Mesenchymal stem cell (in vitro differentiated cells and primary cell): ENCODE data around the gene ASB5.

Source experiments
- DNase-seq: peaks from one replicate; pipeline ENCODE4 v3.0.0-alpha.2; 2013
- H2AFZ ChIP-seq: one replicate; pipeline ENCODE4 v1.6.1; 2013; ENCODE audit warnings: low read depth, mild to moderate bottlenecking, control low read depth, inconsistent platforms, low read length, moderate library complexity
- H2AK5ac ChIP-seq: 2 replicates; pipeline ENCODE4 v1.6.1; 2013; ENCODE audit warnings: low read length, moderate library complexity, mild to moderate bottlenecking, inconsistent platforms; ENCODE audit not compliant: severe bottlenecking
- H2BK120ac ChIP-seq: one replicate; pipeline ENCODE4 v1.6.1; 2013; ENCODE audit warnings: low read depth, mild to moderate bottlenecking, inconsistent platforms, low read length, moderate library complexity
- H2BK12ac ChIP-seq, 2 experiments: one replicate each; pipeline ENCODE4 v1.6.1; 2013; ENCODE audit warnings: inconsistent platforms in 2 of 2, low read length in 2 of 2, mild to moderate bottlenecking in 2 of 2, moderate library complexity in 2 of 2, control low read depth in 1 of 2
- H2BK15ac ChIP-seq: one replicate; pipeline ENCODE4 v1.6.1; 2013; ENCODE audit warnings: mild to moderate bottlenecking, low read depth, inconsistent platforms; ENCODE audit not compliant: poor library complexity, severe bottlenecking
- H2BK5ac ChIP-seq: 2 replicates; pipeline ENCODE4 v1.6.1; 2013; ENCODE audit warnings: low read depth, mild to moderate bottlenecking, low read length, control low read depth, inconsistent platforms; ENCODE audit not compliant: poor library complexity, severe bottlenecking
- H3K14ac ChIP-seq, 2 experiments: one replicate each; pipeline ENCODE4 v1.6.1; 2013; ENCODE audit warnings: inconsistent platforms in 2 of 2, low read length in 2 of 2, control low read depth in 1 of 2, mild to moderate bottlenecking in 1 of 2, moderate library complexity in 1 of 2
- H3K18ac ChIP-seq, 2 experiments: one replicate each; pipeline ENCODE4 v1.6.1; 2013; ENCODE audit warnings: inconsistent platforms in 2 of 2, low read length in 2 of 2, control low read depth in 1 of 2, low read depth in 1 of 2, mild to moderate bottlenecking in 1 of 2
- H3K23ac ChIP-seq, 2 experiments: one replicate each; pipeline ENCODE4 v1.6.1; 2013; ENCODE audit warnings: inconsistent platforms in 2 of 2, low read length in 2 of 2, mild to moderate bottlenecking in 2 of 2, moderate library complexity in 2 of 2, control low read depth in 1 of 2
- H3K27ac ChIP-seq: 2 replicates; pipeline ENCODE4 v1.5.1; 2013; ENCODE audit warnings: mild to moderate bottlenecking, moderate library complexity, low read length, control low read depth, inconsistent platforms; ENCODE audit not compliant: poor library complexity, severe bottlenecking
- H3K27me3 ChIP-seq, 2 experiments: 2 replicates each; pipeline versions ENCODE4 v1.6.1 to v1.7.0; 2013; ENCODE audit warnings: low read length in 2 of 2, mild to moderate bottlenecking in 2 of 2, moderate library complexity in 2 of 2, control low read depth in 1 of 2, inconsistent platforms in 1 of 2; ENCODE audit not compliant: control insufficient read depth in 1 of 2, insufficient read depth in 1 of 2
- H3K36me3 ChIP-seq, 2 experiments: 2 replicates each; pipeline versions ENCODE4 v1.6.1 to v1.7.0; 2013; ENCODE audit warnings: low read length in 2 of 2, control low read depth in 1 of 2, inconsistent platforms in 1 of 2, low read depth in 1 of 2, mild to moderate bottlenecking in 1 of 2; ENCODE audit not compliant: insufficient read depth in 2 of 2, control insufficient read depth in 1 of 2
- H3K4ac ChIP-seq, 2 experiments: one replicate each; pipeline ENCODE4 v1.6.1; 2013; ENCODE audit warnings: inconsistent platforms in 2 of 2, low read length in 2 of 2, mild to moderate bottlenecking in 2 of 2, moderate library complexity in 2 of 2, control low read depth in 1 of 2, low read depth in 1 of 2
- H3K4me1 ChIP-seq: 2 replicates; pipeline ENCODE4 v1.6.1; 2013; ENCODE audit warnings: low read depth, low read length, control low read depth; ENCODE audit not compliant: control insufficient read depth, insufficient read depth
- H3K4me2 ChIP-seq: 2 replicates; pipeline ENCODE4 v1.6.1; 2013; ENCODE audit warnings: low read length, mild to moderate bottlenecking, inconsistent platforms; ENCODE audit not compliant: poor library complexity, severe bottlenecking
- H3K4me3 ChIP-seq, 2 experiments: 2 replicates each; pipeline versions ENCODE4 v1.5.1 to v1.7.0; 2013; ENCODE audit warnings: low read length in 2 of 2, mild to moderate bottlenecking in 2 of 2, control low read depth in 1 of 2, low read depth in 1 of 2; ENCODE audit not compliant: insufficient read depth in 1 of 2
- H3K79me1 ChIP-seq: replicated peaks from 2 replicates; pipeline ENCODE4 v1.6.1; 2013; ENCODE audit warnings: mild to moderate bottlenecking, control low read depth, low read length, inconsistent platforms; ENCODE audit not compliant: poor library complexity, severe bottlenecking
- H3K9ac ChIP-seq: 2 replicates; pipeline ENCODE4 v1.7.0; 2013; ENCODE audit warnings: mild to moderate bottlenecking, low read length, moderate library complexity
- H3K9me3 ChIP-seq: 2 replicates; pipeline ENCODE4 v1.7.0; 2013; ENCODE audit warnings: mild to moderate bottlenecking, low read length; ENCODE audit not compliant: control insufficient read depth
- H4K8ac ChIP-seq: one replicate; pipeline ENCODE4 v1.6.1; 2013; ENCODE audit warnings: inconsistent platforms, mild to moderate bottlenecking, low read length, moderate library complexity
- H4K91ac ChIP-seq: one replicate; pipeline ENCODE4 v1.6.1; 2013; ENCODE audit warnings: mild to moderate bottlenecking, low read length, inconsistent platforms
- WGBS: methylation state at CpG from one replicate; pipeline ENCODE4 v1.1.7; 2013; ENCODE audit warnings: mixed read lengths; 5-methylcytosine and 5-hydroxymethylcytosine counted together

The ASB5 gene

DNA sequence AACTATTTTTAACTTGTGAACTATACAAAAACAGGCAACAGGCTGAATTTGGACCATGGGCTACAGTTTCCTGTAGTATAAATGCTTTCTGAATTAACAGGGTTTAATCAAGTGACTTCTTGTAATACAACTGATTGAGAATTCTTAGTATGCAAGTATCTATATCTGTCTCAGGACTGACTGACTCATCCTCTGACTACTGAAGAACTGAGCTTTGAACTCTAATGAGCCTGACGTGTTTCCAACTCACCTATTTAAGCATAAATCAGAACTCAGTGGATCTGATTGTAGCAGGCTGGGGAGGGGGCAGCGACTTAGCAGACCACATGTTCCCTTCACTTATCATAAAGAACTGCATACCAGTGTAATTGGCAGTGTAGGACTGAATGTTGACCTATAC lies 81.4 kb downstream of the ASB5 start:
- no peaks in the 10 kb centered on the region for H3K4me1 ChIP-seq
- H2BK15ac ChIP-seq: no peak overlapping the region
- H3K4me3 ChIP-seq: no peak overlapping the region
- H3K14ac ChIP-seq: no peak overlapping the region
- H2AFZ ChIP-seq: no peak overlapping the region
- peak overlapping the region in 1 of 2 experiments; percentile 21 for H3K18ac ChIP-seq
- no peak overlapping the region for H3K23ac ChIP-seq
- H3K4ac ChIP-seq: no peak overlapping the region
- H2BK120ac ChIP-seq: no peak overlapping the region
- H2BK12ac ChIP-seq: no peak overlapping the region
- no peak overlapping the region for H4K8ac ChIP-seq
- no peaks in the 10 kb centered on the region for H3K79me1 ChIP-seq
- no CpG with 5 or more reads among the region's 2 CpGs for WGBS
- H2BK5ac ChIP-seq: no peak overlapping the region
- H4K91ac ChIP-seq: no peak overlapping the region
- H3K9me3 ChIP-seq: no peaks in the 10 kb centered on the region
- no peaks in the 10 kb centered on the region for H3K36me3 ChIP-seq
- DNase-seq: peak; percentile 28
- H3K4me2 ChIP-seq: no peak overlapping the region
- no peak overlapping the region for H3K27ac ChIP-seq
- H3K27me3 ChIP-seq: no peaks in the 10 kb centered on the region
- no peak overlapping the region for H2AK5ac ChIP-seq
- H3K9ac ChIP-seq: no peak overlapping the region

DNA sequence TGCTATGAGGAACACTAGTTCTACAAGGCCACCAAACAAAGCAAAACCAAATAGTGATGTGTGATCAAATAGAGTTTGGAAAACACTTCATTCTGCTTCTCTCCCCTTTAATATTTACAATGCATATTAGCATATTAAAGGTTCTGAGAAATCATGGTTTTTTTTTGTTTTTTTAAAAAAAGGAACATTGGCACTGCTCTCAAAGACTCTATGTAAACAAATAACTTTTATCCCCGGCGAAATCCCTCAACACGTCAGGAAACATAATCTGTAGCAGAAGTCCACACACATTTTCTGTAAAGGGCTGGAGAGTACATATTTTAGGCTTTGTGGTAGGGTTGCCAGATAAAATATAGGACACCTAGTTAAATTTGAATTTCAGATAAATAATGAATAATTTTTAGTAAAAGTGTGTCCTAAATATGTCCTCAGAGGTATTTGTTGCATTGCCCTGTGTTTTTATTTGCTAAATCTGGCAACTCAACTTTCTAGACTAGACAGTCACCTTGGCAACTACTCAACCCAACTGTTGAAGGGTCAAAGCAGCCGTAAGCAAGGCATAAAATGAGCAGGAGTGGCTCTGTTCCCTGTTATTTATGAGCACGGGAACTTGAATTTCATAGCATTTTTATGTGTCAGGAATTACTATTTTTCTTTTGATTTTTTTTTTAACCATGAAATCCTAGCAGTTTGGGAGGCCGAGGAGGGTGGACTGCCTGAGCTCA lies 82.2 kb downstream of the ASB5 start:
- H3K14ac ChIP-seq: no peak overlapping the region
- no peak overlapping the region for H3K18ac ChIP-seq
- 90% methylated on average over 2 of the region's 6 CpGs for WGBS
- no peak overlapping the region for H2AK5ac ChIP-seq
- H2BK5ac ChIP-seq: no peak overlapping the region
- H2AFZ ChIP-seq: no peak overlapping the region
- H3K4me3 ChIP-seq: no peak overlapping the region
- H3K4ac ChIP-seq: no peak overlapping the region
- no peaks in the 10 kb centered on the region for H3K27me3 ChIP-seq
- no peaks in the 10 kb centered on the region for H3K4me1 ChIP-seq
- H3K9ac ChIP-seq: no peak overlapping the region
- H3K27ac ChIP-seq: no peak overlapping the region
- no peak overlapping the region for H3K4me2 ChIP-seq
- H2BK120ac ChIP-seq: no peak overlapping the region
- H3K9me3 ChIP-seq: no peaks in the 10 kb centered on the region
- no peaks in the 10 kb centered on the region for H3K79me1 ChIP-seq
- H3K36me3 ChIP-seq: no peaks in the 10 kb centered on the region
- no peak overlapping the region for H3K23ac ChIP-seq
- no peak overlapping the region for H4K8ac ChIP-seq
- no peak for DNase-seq
- H4K91ac ChIP-seq: no peak overlapping the region
- H2BK12ac ChIP-seq: no peak overlapping the region
- H2BK15ac ChIP-seq: no peak overlapping the region

- WGBS: 53% methylated on average over 2 of the region's 2 CpGs
- Histone ChIP-seq H2BK5ac (no peak overlapping the region), H3K4me1 (no peaks in the 10 kb centered on the region)
Observed at GRCh38 chr4:176186067-176186466, 83.0 kb downstream of the ASB5 start.

GRCh38 chr4:176185051-176185450 lies 84.0 kb downstream of the ASB5 start:
- Histone ChIP-seq H3K23ac (no peak overlapping the region), H4K8ac (no peak overlapping the region), H4K91ac (no peak overlapping the region), H3K4me3 (no peak overlapping the region), H3K27ac (no peak overlapping the region), H3K14ac (no peak overlapping the region), H2AFZ (no peak overlapping the region), H3K4ac (no peak overlapping the region), H3K4me1 (no peaks in the 10 kb centered on the region), H3K9ac (no peak overlapping the region), H2BK120ac (no peak overlapping the region), H2BK12ac (no peak overlapping the region), H3K9me3 (no peaks in the 10 kb centered on the region), H3K36me3 (no peaks in the 10 kb centered on the region), H3K27me3 (no peaks in the 10 kb centered on the region), H3K4me2 (no peak overlapping the region), H2AK5ac (no peak overlapping the region), H2BK15ac (no peak overlapping the region), H3K18ac (no peak overlapping the region), H2BK5ac (no peak overlapping the region), H3K79me1 (no peaks in the 10 kb centered on the region)
- WGBS: 50% methylated on average over 1 of the region's 1 CpG
- DNase-seq: peak; percentile 51

More at GRCh38 chr4:176186067-176186466, 83.0 kb downstream of the ASB5 start:
- no peak overlapping the region for H2BK120ac ChIP-seq
- no peak overlapping the region for H3K4me2 ChIP-seq
- H3K27ac ChIP-seq: no peak overlapping the region
- H3K36me3 ChIP-seq: no peaks in the 10 kb centered on the region
- H2AK5ac ChIP-seq: no peak overlapping the region
- H3K9ac ChIP-seq: no peak overlapping the region
- H3K9me3 ChIP-seq: no peaks in the 10 kb centered on the region
- no peaks in the 10 kb centered on the region for H3K79me1 ChIP-seq
- no peak overlapping the region for H3K18ac ChIP-seq
- no peak overlapping the region for H3K4me3 ChIP-seq
- H3K14ac ChIP-seq: no peak overlapping the region
- H4K91ac ChIP-seq: no peak overlapping the region
- no peak overlapping the region for H4K8ac ChIP-seq
- H2BK15ac ChIP-seq: no peak overlapping the region
- no peak for DNase-seq
- no peak overlapping the region for H3K4ac ChIP-seq
- H2BK12ac ChIP-seq: no peak overlapping the region
- no peaks in the 10 kb centered on the region for H3K27me3 ChIP-seq
- no peak overlapping the region for H3K23ac ChIP-seq
- no peak overlapping the region for H2AFZ ChIP-seq
